Erythroblast (primary cell): ENCODE measurements around the gene GCNT2.

ENCODE experiments used
- GATA1 ChIP-seq: IDR thresholded peaks from 2 replicates; pipeline ENCODE4 v1.6.1; 2011; ENCODE audit warnings: low read depth, mild to moderate bottlenecking, control low read depth, low read length, moderate library complexity
- POLR2A ChIP-seq: IDR thresholded peaks from 2 replicates; pipeline ENCODE4 v1.6.1; 2011; ENCODE audit warnings: mild to moderate bottlenecking, low read length

DNA sequence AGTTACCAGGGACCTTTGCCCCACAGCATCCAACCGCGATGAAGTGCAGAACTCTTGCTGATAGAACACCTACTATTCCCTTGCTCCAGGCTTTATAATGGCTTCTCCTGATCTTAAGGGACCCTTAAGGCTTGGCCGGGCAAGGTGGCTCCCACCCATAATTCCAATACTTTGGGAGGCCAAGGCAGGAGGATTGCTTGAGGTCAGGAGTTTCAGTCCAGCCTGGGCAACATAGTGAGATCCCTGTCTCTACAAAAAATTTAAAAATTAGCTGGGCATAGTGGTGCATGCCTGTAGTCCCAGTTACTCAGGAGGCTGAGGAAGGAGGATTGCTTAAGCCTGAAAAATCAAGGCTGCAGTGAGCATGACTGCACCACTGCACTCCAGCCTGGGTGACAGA lies 68.8 kb downstream of the GCNT2 start:
- TF ChIP-seq POLR2A (no peak), GATA1 (no peak)
